B cell (primary cell): Measurements from ENCODE around the gene BAHCC1.

Experiments used
- EZH2 ChIP-seq: IDR thresholded peaks from 2 replicates; pipeline ENCODE4 v1.6.1; 2012; ENCODE audit warnings: borderline replicate concordance, low read depth, mild to moderate bottlenecking, moderate library complexity, low read length; ENCODE audit not compliant: insufficient read depth, poor library complexity, severe bottlenecking
- TF ChIP-seq, protein P1 (sequence below): fragments of 200-600 bp; IDR thresholded peaks from one replicate; pipeline ENCODE4 v1.8.0; 2022; ENCODE audit warnings: antibody characterized with exemption, mild to moderate bottlenecking

DNA sequence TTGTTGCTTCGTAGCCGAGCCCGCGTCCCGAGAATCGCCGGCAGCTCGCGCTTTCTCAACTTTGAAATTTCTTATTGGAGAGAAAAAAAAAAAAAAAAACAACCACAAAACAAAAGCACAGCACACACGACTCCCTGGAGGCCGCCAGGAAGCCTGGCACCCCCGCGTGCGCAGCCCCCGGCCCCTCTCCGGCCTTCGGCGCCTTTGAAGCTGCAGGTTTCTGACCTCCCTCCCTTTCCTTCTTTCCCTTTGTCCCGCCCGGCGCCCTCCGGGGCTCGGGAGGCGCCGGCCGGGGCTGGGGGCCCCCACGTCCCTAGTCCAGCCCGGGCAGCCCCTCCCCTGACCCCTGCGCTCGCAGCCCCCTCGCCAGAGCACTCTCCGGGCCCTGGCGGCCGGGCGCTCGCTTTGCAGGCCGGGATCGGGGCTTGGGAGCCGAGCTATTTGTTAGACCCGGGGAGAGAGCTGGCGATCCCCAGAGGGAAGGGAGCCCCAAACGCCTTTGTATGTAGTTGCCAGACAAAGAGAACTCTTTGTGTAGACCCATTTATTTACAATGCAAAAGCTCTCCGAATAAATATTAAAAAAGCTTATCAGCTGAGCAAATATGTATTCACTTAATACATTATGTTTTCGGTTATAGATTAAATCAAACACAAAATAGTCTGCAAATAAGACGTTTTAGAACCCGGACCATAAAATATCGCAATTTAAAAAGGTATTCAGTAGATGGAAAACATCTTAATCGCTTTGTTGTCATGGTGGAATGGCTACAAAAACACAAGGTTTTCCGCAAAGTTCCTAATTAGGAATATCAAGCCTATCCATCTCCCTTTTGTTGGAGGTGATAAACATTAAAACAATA is 2.3 kb downstream of the BAHCC1 start:
- TF ChIP-seq, protein P1, sequence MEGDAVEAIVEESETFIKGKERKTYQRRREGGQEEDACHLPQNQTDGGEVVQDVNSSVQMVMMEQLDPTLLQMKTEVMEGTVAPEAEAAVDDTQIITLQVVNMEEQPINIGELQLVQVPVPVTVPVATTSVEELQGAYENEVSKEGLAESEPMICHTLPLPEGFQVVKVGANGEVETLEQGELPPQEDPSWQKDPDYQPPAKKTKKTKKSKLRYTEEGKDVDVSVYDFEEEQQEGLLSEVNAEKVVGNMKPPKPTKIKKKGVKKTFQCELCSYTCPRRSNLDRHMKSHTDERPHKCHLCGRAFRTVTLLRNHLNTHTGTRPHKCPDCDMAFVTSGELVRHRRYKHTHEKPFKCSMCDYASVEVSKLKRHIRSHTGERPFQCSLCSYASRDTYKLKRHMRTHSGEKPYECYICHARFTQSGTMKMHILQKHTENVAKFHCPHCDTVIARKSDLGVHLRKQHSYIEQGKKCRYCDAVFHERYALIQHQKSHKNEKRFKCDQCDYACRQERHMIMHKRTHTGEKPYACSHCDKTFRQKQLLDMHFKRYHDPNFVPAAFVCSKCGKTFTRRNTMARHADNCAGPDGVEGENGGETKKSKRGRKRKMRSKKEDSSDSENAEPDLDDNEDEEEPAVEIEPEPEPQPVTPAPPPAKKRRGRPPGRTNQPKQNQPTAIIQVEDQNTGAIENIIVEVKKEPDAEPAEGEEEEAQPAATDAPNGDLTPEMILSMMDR = no peak
- TF ChIP-seq EZH2 = no peak
